K562 (cell line): ENCODE data around the gene BCO1. TPM values are rescaled to one million over a fixed set of nuclear protein-coding genes. Genes with fewer than 3 reads are reported as not detected.

ENCODE experiments used
- DNMT1 ChIP-seq: fragments of 450-650 bp; IDR thresholded peaks from 2 replicates; pipeline ENCODE4 v1.6.1; 2016; ENCODE audit warnings: antibody characterized with exemption, mild to moderate bottlenecking
- FOXM1 ChIP-seq, 2 experiments: fragments of 450-650 bp in 1 of 2; sonication (generic) in 1 of 2; formaldehyde crosslinking in 1 of 2; IDR thresholded peaks; 2 replicates each; pipeline versions ENCODE4 v1.6.1 to v1.9.0; 2017 to 2022; ENCODE audit warnings: low read depth in 2 of 2, mild to moderate bottlenecking in 2 of 2, missing genetic modification reagents in 1 of 2, moderate library complexity in 1 of 2
- HDAC3 ChIP-seq: fragments of 450-650 bp; IDR thresholded peaks from 2 replicates; pipeline ENCODE4 v1.6.1; 2018; ENCODE audit warnings: borderline replicate concordance, mild to moderate bottlenecking, moderate library complexity; ENCODE audit not compliant: partially characterized antibody
- KDM2B ChIP-seq: fragments of 250-450 bp; sonication (Bioruptor Pico); IDR thresholded peaks from 2 replicates; pipeline ENCODE4 v1.8.0; 2021; ENCODE audit warnings: mild to moderate bottlenecking, moderate library complexity
- KHSRP ChIP-seq: fragments of 450-650 bp; IDR thresholded peaks from 2 replicates; pipeline ENCODE4 v1.6.1; 2017
- KLF10 ChIP-seq: fragments of 250-450 bp; sonication (Bioruptor Pico); IDR thresholded peaks from 2 replicates; pipeline ENCODE4 v1.6.1; 2021; ENCODE audit warnings: matching md5 sums
- MYBL2 ChIP-seq, 2 experiments: fragments of 450-650 bp in 1 of 2; sonication (generic) in 1 of 2; formaldehyde crosslinking in 1 of 2; IDR thresholded peaks; 2 replicates each; pipeline versions ENCODE4 v1.6.1 to v1.8.1; 2017 to 2022; ENCODE audit warnings: borderline replicate concordance in 1 of 2, inconsistent platforms in 1 of 2, low read depth in 1 of 2, mild to moderate bottlenecking in 1 of 2, missing genetic modification reagents in 1 of 2, moderate library complexity in 1 of 2
- NCOA2 ChIP-seq, 2 experiments: fragments of 450-650 bp; IDR thresholded peaks; 2 replicates each; pipeline ENCODE4 v1.6.1; 2018; ENCODE audit warnings: mild to moderate bottlenecking in 2 of 2, moderate library complexity in 1 of 2; ENCODE audit not compliant: partially characterized antibody in 2 of 2
- NEUROD1 ChIP-seq: fragments of 150-350 bp; IDR thresholded peaks from 2 replicates; pipeline ENCODE4 v1.6.1; 2014; ENCODE audit warnings: borderline replicate concordance, low read length, low read depth; ENCODE audit not compliant: partially characterized antibody
- POLR2A ChIP-seq: fragments of 450-650 bp; conservative IDR thresholded peaks from 2 replicates; pipeline ENCODE4 v1.6.1; 2016
- RAD51 ChIP-seq: fragments of 450-650 bp; IDR thresholded peaks from 2 replicates; pipeline ENCODE4 v1.7.1; 2016; ENCODE audit warnings: low read depth, mild to moderate bottlenecking, borderline replicate concordance
- SETDB1 ChIP-seq: IDR thresholded peaks from one replicate; pipeline ENCODE4 v1.6.1; 2012; ENCODE audit warnings: low read length, control low read depth, inconsistent platforms
- THAP12 ChIP-seq: fragments of 250-450 bp; sonication (Bioruptor Pico); IDR thresholded peaks from 2 replicates; pipeline ENCODE4 v1.9.0; 2021; ENCODE audit warnings: mild to moderate bottlenecking, inconsistent platforms
- U2AF2 ChIP-seq: fragments of 200-400 bp; formaldehyde crosslinking; optimal IDR thresholded peaks from 2 replicates; pipeline ENCODE3; 2017; ENCODE audit warnings: low read depth, mild to moderate bottlenecking, low read length
- ZNF766 ChIP-seq: fragments of 200-800 bp; sonication (Bioruptor generic); conservative IDR thresholded peaks from 2 replicates; pipeline ENCODE4 v1.6.1; 2016; ENCODE audit warnings: missing genetic modification characterization, missing compliant biosample characterization
- ZNF77 ChIP-seq: fragments of 250-450 bp; sonication (Bioruptor Pico); IDR thresholded peaks from 2 replicates; pipeline ENCODE4 v1.5.0; 2020
- polyA plus RNA-seq, 8 experiments: library from polyadenylated mRNA; depleted of rRNA in 4 of 8; stranded (reverse) in 5 of 8; unstranded in 3 of 8; fragments of >200 nt; fragmentation: Nextera tagmentation in 2 of 8; fragmentation: Illumina TruSeq in 1 of 8; extraction: Ambion mirVana in 2 of 8; extraction: Trizol in 1 of 8; gene quantifications; 2 replicates each; pipeline versions ENCODE4 v1.2.1 to v1.2.3, GENCODE V29; 2011 to 2014; ENCODE audit warnings: inconsistent platforms in 1 of 8, missing spikeins in 1 of 8
- total RNA-seq, 7 experiments: library from RNA; depleted of rRNA in 6 of 7; stranded (reverse); fragments of >200 nt in 6 of 7; fragmentation: Illumina TruSeq in 2 of 7; extraction: Trizol in 2 of 7; gene quantifications; 2 replicates each; pipeline versions ENCODE4 v1.2.1 to v1.2.3, GENCODE V29; 2011 to 2021; ENCODE audit warnings: low replicate concordance in 1 of 7
- TF ChIP-seq, protein P1 (sequence below), 2 experiments: fragments of 200-800 bp in 1 of 2; sonication (Bioruptor generic) in 1 of 2; sonication (generic) in 1 of 2; formaldehyde crosslinking in 1 of 2; IDR thresholded peaks in 1 of 2; conservative IDR thresholded peaks in 1 of 2; 2 replicates each; pipeline versions ENCODE4 v1.5.0 to v1.6.1; 2016 to 2020; ENCODE audit warnings: missing compliant biosample characterization in 1 of 2, missing genetic modification characterization in 1 of 2, missing genetic modification reagents in 1 of 2
- TF ChIP-seq, protein P2 (sequence below): fragments of 450-650 bp; IDR thresholded peaks from 2 replicates; pipeline ENCODE4 v1.7.1; 2018; ENCODE audit warnings: mild to moderate bottlenecking, low read depth; ENCODE audit not compliant: partially characterized antibody
- TF ChIP-seq, protein P3 (sequence below): fragments of 450-650 bp; IDR thresholded peaks from 2 replicates; pipeline ENCODE4 v1.6.1; 2016; ENCODE audit warnings: low read depth, mild to moderate bottlenecking, moderate library complexity

Gene BCO1
- total and polyA plus RNA-seq, 9 of the 15 experiments (the other 6 are each of a cell fraction or from before 2014, with no cell fraction given) = not detected

- TF ChIP-seq, protein P1, sequence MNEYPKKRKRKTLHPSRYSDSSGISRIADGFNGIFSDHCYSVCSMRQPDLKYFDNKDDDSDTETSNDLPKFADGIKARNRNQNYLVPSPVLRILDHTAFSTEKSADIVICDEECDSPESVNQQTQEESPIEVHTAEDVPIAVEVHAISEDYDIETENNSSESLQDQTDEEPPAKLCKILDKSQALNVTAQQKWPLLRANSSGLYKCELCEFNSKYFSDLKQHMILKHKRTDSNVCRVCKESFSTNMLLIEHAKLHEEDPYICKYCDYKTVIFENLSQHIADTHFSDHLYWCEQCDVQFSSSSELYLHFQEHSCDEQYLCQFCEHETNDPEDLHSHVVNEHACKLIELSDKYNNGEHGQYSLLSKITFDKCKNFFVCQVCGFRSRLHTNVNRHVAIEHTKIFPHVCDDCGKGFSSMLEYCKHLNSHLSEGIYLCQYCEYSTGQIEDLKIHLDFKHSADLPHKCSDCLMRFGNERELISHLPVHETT (CRISPR knock-in tag; conservative IDR thresholded peaks at IDR 0.05 in 1 of 2, IDR thresholded peaks at IDR 0.05 in 1 of 2) = no peak
- TF ChIP-seq NEUROD1 (no peak), ZNF77 (CRISPR knock-in tag) (no peak), THAP12 (CRISPR knock-in tag) (no peak), NCOA2 (IDR thresholded peaks at IDR 0.05; ENCODE audit: partially characterized antibody in 2 of 2) (no peak), SETDB1 (no peak), POLR2A (no peak), U2AF2 (no peak), KLF10 (no peak), HDAC3 (no peak), ZNF766 (no peak), DNMT1 (no peak), FOXM1 (IDR thresholded peaks at IDR 0.05; ENCODE audit: low read depth) (no peak), FOXM1 (CRISPR knock-in tag; IDR thresholded peaks at IDR 0.05; ENCODE audit: low read depth) (no peak), MYBL2 (IDR thresholded peaks at IDR 0.05; ENCODE audit: low read depth) (no peak), MYBL2 (CRISPR knock-in tag; IDR thresholded peaks at IDR 0.05; ENCODE audit: borderline replicate concordance) (no peak), KHSRP (no peak), RAD51 (no peak), KDM2B (CRISPR knock-in tag) (peak; percentile 58; the same call in 1 of the 2 replicates)
- TF ChIP-seq, protein P2, sequence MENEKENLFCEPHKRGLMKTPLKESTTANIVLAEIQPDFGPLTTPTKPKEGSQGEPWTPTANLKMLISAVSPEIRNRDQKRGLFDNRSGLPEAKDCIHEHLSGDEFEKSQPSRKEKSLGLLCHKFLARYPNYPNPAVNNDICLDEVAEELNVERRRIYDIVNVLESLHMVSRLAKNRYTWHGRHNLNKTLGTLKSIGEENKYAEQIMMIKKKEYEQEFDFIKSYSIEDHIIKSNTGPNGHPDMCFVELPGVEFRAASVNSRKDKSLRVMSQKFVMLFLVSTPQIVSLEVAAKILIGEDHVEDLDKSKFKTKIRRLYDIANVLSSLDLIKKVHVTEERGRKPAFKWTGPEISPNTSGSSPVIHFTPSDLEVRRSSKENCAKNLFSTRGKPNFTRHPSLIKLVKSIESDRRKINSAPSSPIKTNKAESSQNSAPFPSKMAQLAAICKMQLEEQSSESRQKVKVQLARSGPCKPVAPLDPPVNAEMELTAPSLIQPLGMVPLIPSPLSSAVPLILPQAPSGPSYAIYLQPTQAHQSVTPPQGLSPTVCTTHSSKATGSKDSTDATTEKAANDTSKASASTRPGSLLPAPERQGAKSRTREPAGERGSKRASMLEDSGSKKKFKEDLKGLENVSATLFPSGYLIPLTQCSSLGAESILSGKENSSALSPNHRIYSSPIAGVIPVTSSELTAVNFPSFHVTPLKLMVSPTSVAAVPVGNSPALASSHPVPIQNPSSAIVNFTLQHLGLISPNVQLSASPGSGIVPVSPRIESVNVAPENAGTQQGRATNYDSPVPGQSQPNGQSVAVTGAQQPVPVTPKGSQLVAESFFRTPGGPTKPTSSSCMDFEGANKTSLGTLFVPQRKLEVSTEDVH = no peak
- TF ChIP-seq, protein P3, sequence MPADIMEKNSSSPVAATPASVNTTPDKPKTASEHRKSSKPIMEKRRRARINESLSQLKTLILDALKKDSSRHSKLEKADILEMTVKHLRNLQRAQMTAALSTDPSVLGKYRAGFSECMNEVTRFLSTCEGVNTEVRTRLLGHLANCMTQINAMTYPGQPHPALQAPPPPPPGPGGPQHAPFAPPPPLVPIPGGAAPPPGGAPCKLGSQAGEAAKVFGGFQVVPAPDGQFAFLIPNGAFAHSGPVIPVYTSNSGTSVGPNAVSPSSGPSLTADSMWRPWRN = no peak
Observed at GRCh38 chr16:81315271-81316175, 77.0 kb downstream of the BCO1 start (continued).
